SH-SY5Y (cell line): ENCODE measurements around the gene TPX2.

Source experiments
- GATA2 ChIP-seq: IDR thresholded peaks from 2 replicates; pipeline ENCODE4 v1.6.1; 2011; ENCODE audit warnings: mild to moderate bottlenecking, low read depth, low read length
- GATA3 ChIP-seq: IDR thresholded peaks from 2 replicates; pipeline ENCODE4 v1.6.1; 2011; ENCODE audit warnings: low read depth, mild to moderate bottlenecking, low read length, moderate library complexity

- TF ChIP-seq GATA3: no peak
- TF ChIP-seq GATA2: no peak
Measured at GRCh38 chr20:31844737-31845299, 105.7 kb downstream of the TPX2 start.
